AG09309 (cell line): Measurements from ENCODE around the gene SLC5A6.
"Not testable (repeated sequence)": the region's sequence is repeated elsewhere in the genome, so short reads cannot be mapped to it uniquely, and the experiment has no call there.

Experiments
- DNase-seq: peaks from one replicate; pipeline ENCODE4 v3.0.0-alpha.2; 2010; ENCODE audit warnings: low read depth
- H3K4me3 ChIP-seq: 2 replicates; pipeline ENCODE4 v1.5.1; 2011; ENCODE audit warnings: mild to moderate bottlenecking, low read depth, low read length, moderate library complexity; ENCODE audit not compliant: control insufficient read depth
- CTCF ChIP-seq: IDR thresholded peaks from 2 replicates; pipeline ENCODE4 v1.5.1; 2011; ENCODE audit warnings: mild to moderate bottlenecking, low read depth, low read length, inconsistent platforms; ENCODE audit not compliant: insufficient read depth, control insufficient read depth; ENCODE audit errors: missing control alignments

The SLC5A6 gene

GRCh38 chr2:27202854-27203253 lies 9.2 kb downstream of the SLC5A6 start:
- TF ChIP-seq CTCF, result no peak
- no peak overlapping the region for H3K4me3 ChIP-seq
- DNase-seq, result no peak

- DNase-seq, result no peak
- no peak overlapping the region for H3K4me3 ChIP-seq
- TF ChIP-seq CTCF, result no peak
These were observed 10.4 kb downstream of the SLC5A6 start for GRCh38 chr2:27201675-27202074.

GRCh38 chr2:27199241-27199640 lies 12.8 kb downstream of the SLC5A6 start:
- DNase-seq, result no peak
- no peak overlapping the region for H3K4me3 ChIP-seq
- no peak for TF ChIP-seq CTCF

GRCh38 chr2:27198627-27199026 lies 13.4 kb downstream of the SLC5A6 start:
- no peak for TF ChIP-seq CTCF
- DNase-seq, result no peak
- H3K4me3 ChIP-seq, result no peak overlapping the region

- not testable (repeated sequence) for H3K4me3 ChIP-seq, DNase-seq
These were observed 14.0 kb downstream of the SLC5A6 start for GRCh38 chr2:27198068-27198467.

- not testable (repeated sequence) for DNase-seq, H3K4me3 ChIP-seq
These were observed 16.3 kb downstream of the SLC5A6 start for GRCh38 chr2:27195799-27196198.

- TF ChIP-seq CTCF, result no peak
- H3K4me3 ChIP-seq, result no peak overlapping the region
- DNase-seq, result no peak
These were observed 17.3 kb downstream of the SLC5A6 start for GRCh38 chr2:27194538-27195354.
